Measurements from ENCODE around the gene TOX3.

DNA sequence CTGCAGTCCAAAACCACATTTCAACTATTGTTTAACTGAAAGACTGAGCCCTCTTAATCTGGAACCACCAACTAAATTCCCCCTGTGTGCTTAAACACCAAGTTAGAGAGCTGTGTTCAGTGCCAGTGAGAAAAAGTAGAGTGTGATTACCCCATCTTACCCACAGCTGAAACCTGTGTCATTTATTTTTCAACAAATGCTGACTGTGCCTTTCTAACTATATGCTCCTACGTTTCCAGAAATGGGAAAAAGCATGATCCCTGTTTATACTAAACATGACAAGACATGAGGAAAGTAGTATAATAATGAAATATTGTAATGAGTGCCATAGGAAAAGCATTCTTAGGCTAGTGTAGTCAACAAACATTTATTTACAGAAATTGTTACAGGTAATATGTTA is 7.4 kb upstream of the TOX3 start:
- TF ChIP-seq, protein P1, sequence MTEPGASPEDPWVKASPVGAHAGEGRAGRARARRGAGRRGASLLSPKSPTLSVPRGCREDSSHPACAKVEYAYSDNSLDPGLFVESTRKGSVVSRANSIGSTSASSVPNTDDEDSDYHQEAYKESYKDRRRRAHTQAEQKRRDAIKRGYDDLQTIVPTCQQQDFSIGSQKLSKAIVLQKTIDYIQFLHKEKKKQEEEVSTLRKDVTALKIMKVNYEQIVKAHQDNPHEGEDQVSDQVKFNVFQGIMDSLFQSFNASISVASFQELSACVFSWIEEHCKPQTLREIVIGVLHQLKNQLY (CRISPR knock-in tag; IDR thresholded peaks at IDR 0.05): no peak
- TF ChIP-seq, protein P2, sequence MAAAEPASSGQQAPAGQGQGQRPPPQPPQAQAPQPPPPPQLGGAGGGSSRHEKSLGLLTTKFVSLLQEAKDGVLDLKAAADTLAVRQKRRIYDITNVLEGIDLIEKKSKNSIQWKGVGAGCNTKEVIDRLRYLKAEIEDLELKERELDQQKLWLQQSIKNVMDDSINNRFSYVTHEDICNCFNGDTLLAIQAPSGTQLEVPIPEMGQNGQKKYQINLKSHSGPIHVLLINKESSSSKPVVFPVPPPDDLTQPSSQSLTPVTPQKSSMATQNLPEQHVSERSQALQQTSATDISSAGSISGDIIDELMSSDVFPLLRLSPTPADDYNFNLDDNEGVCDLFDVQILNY (CRISPR knock-in tag; IDR thresholded peaks at IDR 0.05): no peak
- no peak for TF ChIP-seq IRF2 (CRISPR knock-in tag; IDR thresholded peaks at IDR 0.05; ENCODE audit: borderline replicate concordance, low read depth)
- no peak for TF ChIP-seq HMGA2 (CRISPR knock-in tag; IDR thresholded peaks at IDR 0.05)
- TF ChIP-seq, protein P3, sequence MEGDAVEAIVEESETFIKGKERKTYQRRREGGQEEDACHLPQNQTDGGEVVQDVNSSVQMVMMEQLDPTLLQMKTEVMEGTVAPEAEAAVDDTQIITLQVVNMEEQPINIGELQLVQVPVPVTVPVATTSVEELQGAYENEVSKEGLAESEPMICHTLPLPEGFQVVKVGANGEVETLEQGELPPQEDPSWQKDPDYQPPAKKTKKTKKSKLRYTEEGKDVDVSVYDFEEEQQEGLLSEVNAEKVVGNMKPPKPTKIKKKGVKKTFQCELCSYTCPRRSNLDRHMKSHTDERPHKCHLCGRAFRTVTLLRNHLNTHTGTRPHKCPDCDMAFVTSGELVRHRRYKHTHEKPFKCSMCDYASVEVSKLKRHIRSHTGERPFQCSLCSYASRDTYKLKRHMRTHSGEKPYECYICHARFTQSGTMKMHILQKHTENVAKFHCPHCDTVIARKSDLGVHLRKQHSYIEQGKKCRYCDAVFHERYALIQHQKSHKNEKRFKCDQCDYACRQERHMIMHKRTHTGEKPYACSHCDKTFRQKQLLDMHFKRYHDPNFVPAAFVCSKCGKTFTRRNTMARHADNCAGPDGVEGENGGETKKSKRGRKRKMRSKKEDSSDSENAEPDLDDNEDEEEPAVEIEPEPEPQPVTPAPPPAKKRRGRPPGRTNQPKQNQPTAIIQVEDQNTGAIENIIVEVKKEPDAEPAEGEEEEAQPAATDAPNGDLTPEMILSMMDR (IDR thresholded peaks at IDR 0.05): no peak
- TF ChIP-seq JUN (CRISPR knock-in tag; IDR thresholded peaks at IDR 0.05): no peak
- no peak for TF ChIP-seq SP1 (CRISPR knock-in tag; conservative IDR thresholded peaks at IDR 0.05)
- TF ChIP-seq GABPB1 (CRISPR knock-in tag; IDR thresholded peaks at IDR 0.05): no peak
- TF ChIP-seq, protein P4, sequence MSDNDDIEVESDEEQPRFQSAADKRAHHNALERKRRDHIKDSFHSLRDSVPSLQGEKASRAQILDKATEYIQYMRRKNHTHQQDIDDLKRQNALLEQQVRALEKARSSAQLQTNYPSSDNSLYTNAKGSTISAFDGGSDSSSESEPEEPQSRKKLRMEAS (CRISPR knock-in tag; IDR thresholded peaks at IDR 0.05): no peak

Measured in WTC11 (cell line).